Naive thymus-derived CD8-positive, alpha-beta T cell (primary cell): ENCODE data around the gene YIPF3. TPM values are rescaled to one million over a fixed set of nuclear protein-coding genes. Genes with fewer than 3 reads are reported as not detected.

ENCODE experiments used
- ATAC-seq, 2 donors: fragments of 150-1000 bp; cut with Tn5 transposase in 1 of 2; sonication (Bioruptor Pico), chemical (Tn5 transposase) in 1 of 2; 1 replicate in 1 of 2; 2 replicates in 1 of 2; pipeline ENCODE4 v1.10.0; 2021; ENCODE audit warnings: mild to moderate bottlenecking in 2 of 2, moderate library complexity in 2 of 2
- POLR2A ChIA-PET: fragments of 350-600 bp; sonication (Branson Sonifier 250); formaldehyde crosslinking; loops from one replicate; lab custom pipeline; 2021; ENCODE audit warnings: antibody characterized with exemption; lab: Charles Lee
- DNase-seq, 10 donors: peaks; one replicate each; pipeline versions ENCODE4 v3.0.0 to v3.0.0-alpha.2; 2020 to 2022
- H3K27ac Mint-ChIP-seq, 10 donors: one replicate each; pipeline ENCODE4 v1.8.0; 2020 to 2022; ENCODE audit warnings: mild to moderate bottlenecking in 10 of 10, mixed read lengths in 10 of 10, moderate library complexity in 4 of 10, inconsistent platforms in 1 of 10
- H3K27me3 Mint-ChIP-seq, 5 donors: one replicate each; pipeline ENCODE4 v1.8.0; 2021 to 2022; ENCODE audit warnings: mixed read lengths in 5 of 5
- H3K36me3 Mint-ChIP-seq, 3 donors: one replicate each; pipeline ENCODE4 v1.8.0; 2020 to 2022; ENCODE audit warnings: mixed read lengths in 3 of 3, mild to moderate bottlenecking in 2 of 3, inconsistent platforms in 1 of 3
- H3K4me1 Mint-ChIP-seq, 4 donors: one replicate each; pipeline ENCODE4 v1.8.0; 2021 to 2022; ENCODE audit warnings: mixed read lengths in 4 of 4
- H3K4me3 Mint-ChIP-seq, 10 donors: one replicate each; pipeline ENCODE4 v1.8.0; 2020 to 2022; ENCODE audit warnings: mild to moderate bottlenecking in 10 of 10, mixed read lengths in 10 of 10, moderate library complexity in 6 of 10, inconsistent platforms in 1 of 10
- H3K9me3 Mint-ChIP-seq, 9 donors: one replicate each; pipeline ENCODE4 v1.8.0; 2020 to 2022; ENCODE audit warnings: mixed read lengths in 9 of 9, mild to moderate bottlenecking in 3 of 9, inconsistent platforms in 1 of 9, moderate library complexity in 1 of 9
- polyA plus RNA-seq, 3 donors: library from polyadenylated mRNA; unstranded; fragments of 300-500 nt; fragmentation: Illumina TruSeq; gene quantifications; one replicate each; pipeline ENCODE4 v1.2.3, GENCODE V29; 2021
- total RNA-seq, 8 experiments: library from RNA in 2 of 8; stranded (reverse) in 2 of 8; gene quantifications; one replicate each; pipeline ENCODE4 v1.2.3 and lab custom pipeline; 2021 to 2026

Gene YIPF3
- total and polyA plus RNA-seq, 5 experiments from 2014 or later = 58.4 to 77.5 (median 70.4) TPM

- peaks cover 0 to 3% (median 1%) of the 10 kb centered on the region in 4 donors for H3K4me1 Mint-ChIP-seq
- DNase-seq = no peak
- peak in 1 of 2 donors; percentile 12 for ATAC-seq
- no peak overlapping the region for H3K4me3 Mint-ChIP-seq
- peak overlapping the region in 2 of 10 donors; percentile 15 to 80 for H3K27ac Mint-ChIP-seq
- no peaks in the 10 kb centered on the region for H3K27me3 Mint-ChIP-seq
- POLR2A ChIA-PET = interaction anchor here (1.0 kb wide), 1 partner anchor 113 kb away, joined by 3 read pairs; the partner anchor contains the start of gene MAD2L1BP
- H3K36me3 Mint-ChIP-seq = peaks cover 0 to 26% (median 0%) of the 10 kb centered on the region in 3 donors
- H3K9me3 Mint-ChIP-seq = no peaks in the 10 kb centered on the region
Observed at GRCh38 chr6:43522547-43523261, 6.0 kb upstream of the YIPF3 start.

- no peak overlapping the region for H3K4me3 Mint-ChIP-seq
- peaks cover 0 to 3% (median 1%) of the 10 kb centered on the region in 4 donors for H3K4me1 Mint-ChIP-seq
- H3K9me3 Mint-ChIP-seq = no peaks in the 10 kb centered on the region
- peaks cover 0 to 23% (median 0%) of the 10 kb centered on the region in 3 donors for H3K36me3 Mint-ChIP-seq
- ATAC-seq (no peak), DNase-seq (no peak)
- no peak overlapping the region for H3K27ac Mint-ChIP-seq
- POLR2A ChIA-PET = interaction anchor here (1.0 kb wide), 1 partner anchor 114 kb away, joined by 3 read pairs; the partner anchor contains the start of gene MAD2L1BP
- H3K27me3 Mint-ChIP-seq = no peaks in the 10 kb centered on the region
Observed at GRCh38 chr6:43521836-43522235, 5.1 kb upstream of the YIPF3 start.

GRCh38 chr6:43520097-43520496 lies 3.4 kb upstream of the YIPF3 start:
- Mint-ChIP-seq H3K4me1 (peaks cover 0 to 10% (median 1%) of the 10 kb centered on the region in 4 donors), H3K27me3 (no peaks in the 10 kb centered on the region), H3K27ac (peak overlapping the region in 2 of 10 donors; percentile 29 to 43), H3K4me3 (no peak overlapping the region), H3K36me3 (peaks cover 0 to 18% (median 5%) of the 10 kb centered on the region in 3 donors), H3K9me3 (no peaks in the 10 kb centered on the region)
- ATAC-seq = no peak
- POLR2A ChIA-PET = interaction anchor here (2.4 kb wide), 1 partner anchor 10 kb away, joined by 7 read pairs; no protein-coding TSS in a partner anchor
- DNase-seq = no peak

GRCh38 chr6:43517505-43518357 lies 1.0 kb upstream of the YIPF3 start:
- Mint-ChIP-seq H3K4me1 (peaks cover 5 to 17% (median 9%) of the 10 kb centered on the region in 4 donors), H3K27me3 (no peaks in the 10 kb centered on the region), H3K9me3 (no peaks in the 10 kb centered on the region), H3K27ac (no peak overlapping the region), H3K4me3 (no peak overlapping the region), H3K36me3 (peaks cover 0 to 27% (median 8%) of the 10 kb centered on the region in 3 donors)
- ATAC-seq = peak; percentile 11 to 15
- POLR2A ChIA-PET = interaction anchor here (0.5 to 3.1 kb wide), 14 partner anchors 8 to 538 kb away, joined by 3 to 17 read pairs (median 4); partner anchors contain the start of genes ABCC10, CUL9, XPO5 and ZNF318
- DNase-seq = peak in 2 of 10 donors; percentile 22 to 45

- no peaks in the 10 kb centered on the region for H3K9me3 Mint-ChIP-seq
- H3K27me3 Mint-ChIP-seq = no peaks in the 10 kb centered on the region
- no peak overlapping the region for H3K4me3 Mint-ChIP-seq
- peak; percentile 1 to 16 for ATAC-seq
- peaks cover 9 to 17% (median 14%) of the 10 kb centered on the region in 4 donors for H3K4me1 Mint-ChIP-seq
- DNase-seq = no peak
- POLR2A ChIA-PET = interaction anchor here (0.6 to 3.1 kb wide), 16 partner anchors 9 to 1589 kb away, joined by 3 to 17 read pairs (median 4); partner anchors contain the start of genes ABCC10, CUL9, DLK2 and KLHDC3
- H3K36me3 Mint-ChIP-seq = peaks cover 0 to 41% (median 9%) of the 10 kb centered on the region in 3 donors
- no peak overlapping the region for H3K27ac Mint-ChIP-seq
Observed at GRCh38 chr6:43516367-43516696, 394 bp downstream of the YIPF3 start.

- peak overlapping the region in 1 of 10 donors; percentile 34 for H3K27ac Mint-ChIP-seq
- H3K4me3 Mint-ChIP-seq = no peak overlapping the region
- peaks cover 0 to 46% (median 8%) of the 10 kb centered on the region in 3 donors for H3K36me3 Mint-ChIP-seq
- ATAC-seq (no peak), DNase-seq (no peak)
- no peaks in the 10 kb centered on the region for H3K27me3 Mint-ChIP-seq
- H3K4me1 Mint-ChIP-seq = peaks cover 10 to 17% (median 15%) of the 10 kb centered on the region in 4 donors
- POLR2A ChIA-PET = interaction anchor here (0.5 to 3.1 kb wide), 10 partner anchors 9 to 536 kb away, joined by 3 to 17 read pairs (median 4); partner anchors contain the start of genes ABCC10, DLK2, KLHDC3 and MEA1
- no peaks in the 10 kb centered on the region for H3K9me3 Mint-ChIP-seq
Observed at GRCh38 chr6:43515808-43516207, 918 bp downstream of the YIPF3 start.

GRCh38 chr6:43511824-43512415 lies 4.8 kb downstream of the YIPF3 start:
- Mint-ChIP-seq H3K36me3 (peaks cover 4 to 50% (median 4%) of the 10 kb centered on the region in 3 donors), H3K4me3 (peak overlapping the region in 5 of 10 donors; percentile 4 to 65 (median 31)), H3K27ac (peak overlapping the region in 5 of 10 donors; percentile 10 to 71 (median 38)), H3K27me3 (peaks cover 14 to 26% (median 18%) of the 10 kb centered on the region in 5 donors), H3K9me3 (no peaks in the 10 kb centered on the region), H3K4me1 (peaks cover 21 to 36% (median 26%) of the 10 kb centered on the region in 4 donors)
- no peak for ATAC-seq
- POLR2A ChIA-PET = interaction anchor here (0.5 to 1.3 kb wide), 3 partner anchors 284 to 585 kb away, joined by 3 to 4 read pairs (median 3); no protein-coding TSS in a partner anchor
- no peak for DNase-seq

GRCh38 chr6:43510827-43511163 lies 5.9 kb downstream of the YIPF3 start:
- peaks cover 14 to 26% (median 18%) of the 10 kb centered on the region in 5 donors for H3K27me3 Mint-ChIP-seq
- peak in 1 of 10 donors; percentile 63 for DNase-seq
- peak overlapping the region in 3 of 10 donors; percentile 14 to 63 (median 33) for H3K27ac Mint-ChIP-seq
- peak overlapping the region in 9 of 10 donors; percentile 6 to 82 (median 63) for H3K4me3 Mint-ChIP-seq
- POLR2A ChIA-PET = interaction anchor here (1.1 to 2.2 kb wide), 3 partner anchors 33 to 283 kb away, joined by 3 to 9 read pairs (median 4); partner anchors contain the start of gene TJAP1
- peaks cover 4 to 48% (median 4%) of the 10 kb centered on the region in 3 donors for H3K36me3 Mint-ChIP-seq
- H3K4me1 Mint-ChIP-seq = peaks cover 22 to 40% (median 28%) of the 10 kb centered on the region in 4 donors
- no peaks in the 10 kb centered on the region for H3K9me3 Mint-ChIP-seq
- no peak for ATAC-seq

GRCh38 chr6:43509984-43510826 lies 6.5 kb downstream of the YIPF3 start, which contains the start of gene LRRC73:
Gene LRRC73, minus strand, starts transcription at chr6:43510346. Its CDS starts 561 bp downstream, at chr6:43509785.
- DNase-seq = peak; percentile 58 to 85 (median 72)
- Mint-ChIP-seq H3K27ac (peak within 1 kb of the TSS in 9 of 10 donors; percentile 35 to 91 (median 63)), H3K27me3 (peaks cover 14 to 26% (median 18%) of the 10 kb centered on the region in 5 donors), H3K36me3 (peaks cover 4 to 47% (median 4%) of the 10 kb centered on the region in 3 donors), H3K4me3 (peak within 1 kb of the TSS; percentile 69 to 93 (median 86)), H3K9me3 (no peaks in the 10 kb centered on the region), H3K4me1 (peaks cover 19 to 40% (median 28%) of the 10 kb centered on the region in 4 donors)
- POLR2A ChIA-PET = interaction anchor here (0.7 to 2.2 kb wide), 4 partner anchors 33 to 126 kb away, joined by 3 to 9 read pairs (median 4); partner anchors contain the start of genes ABCC10 and TJAP1
- ATAC-seq = peak; percentile 75 to 77

GRCh38 chr6:43509142-43509983 lies 7.4 kb downstream of the YIPF3 start:
- H3K27me3 Mint-ChIP-seq = peaks cover 14 to 26% (median 18%) of the 10 kb centered on the region in 5 donors
- POLR2A ChIA-PET = interaction anchor here (0.7 to 4.3 kb wide), 5 partner anchors 7 to 125 kb away, joined by 3 to 17 read pairs (median 5); partner anchors contain the start of genes ABCC10, POLR1C, TJAP1 and YIPF3
- H3K36me3 Mint-ChIP-seq = peaks cover 4 to 45% (median 4%) of the 10 kb centered on the region in 3 donors
- peak overlapping the region in 8 of 10 donors; percentile 6 to 91 (median 53) for H3K27ac Mint-ChIP-seq
- peak overlapping the region; percentile 69 to 93 (median 86) for H3K4me3 Mint-ChIP-seq
- peak in 3 of 10 donors; percentile 10 to 47 (median 21) for DNase-seq
- no peaks in the 10 kb centered on the region for H3K9me3 Mint-ChIP-seq
- peak in 1 of 2 donors; percentile 10 for ATAC-seq
- H3K4me1 Mint-ChIP-seq = peaks cover 13 to 40% (median 28%) of the 10 kb centered on the region in 4 donors
